AG09309 (cell line): ENCODE data around the gene TNNC1.

ENCODE experiments used
- DNase-seq: peaks from one replicate; pipeline ENCODE4 v3.0.0-alpha.2; 2010; ENCODE audit warnings: low read depth
- H3K4me3 ChIP-seq: 2 replicates; pipeline ENCODE4 v1.5.1; 2011; ENCODE audit warnings: mild to moderate bottlenecking, low read depth, low read length, moderate library complexity; ENCODE audit not compliant: control insufficient read depth
- TF ChIP-seq, protein P1 (sequence below): IDR thresholded peaks from 2 replicates; pipeline ENCODE4 v1.5.1; 2011; ENCODE audit warnings: mild to moderate bottlenecking, low read depth, low read length, inconsistent platforms; ENCODE audit not compliant: insufficient read depth, control insufficient read depth; ENCODE audit errors: missing control alignments

The TNNC1 gene

DNA sequence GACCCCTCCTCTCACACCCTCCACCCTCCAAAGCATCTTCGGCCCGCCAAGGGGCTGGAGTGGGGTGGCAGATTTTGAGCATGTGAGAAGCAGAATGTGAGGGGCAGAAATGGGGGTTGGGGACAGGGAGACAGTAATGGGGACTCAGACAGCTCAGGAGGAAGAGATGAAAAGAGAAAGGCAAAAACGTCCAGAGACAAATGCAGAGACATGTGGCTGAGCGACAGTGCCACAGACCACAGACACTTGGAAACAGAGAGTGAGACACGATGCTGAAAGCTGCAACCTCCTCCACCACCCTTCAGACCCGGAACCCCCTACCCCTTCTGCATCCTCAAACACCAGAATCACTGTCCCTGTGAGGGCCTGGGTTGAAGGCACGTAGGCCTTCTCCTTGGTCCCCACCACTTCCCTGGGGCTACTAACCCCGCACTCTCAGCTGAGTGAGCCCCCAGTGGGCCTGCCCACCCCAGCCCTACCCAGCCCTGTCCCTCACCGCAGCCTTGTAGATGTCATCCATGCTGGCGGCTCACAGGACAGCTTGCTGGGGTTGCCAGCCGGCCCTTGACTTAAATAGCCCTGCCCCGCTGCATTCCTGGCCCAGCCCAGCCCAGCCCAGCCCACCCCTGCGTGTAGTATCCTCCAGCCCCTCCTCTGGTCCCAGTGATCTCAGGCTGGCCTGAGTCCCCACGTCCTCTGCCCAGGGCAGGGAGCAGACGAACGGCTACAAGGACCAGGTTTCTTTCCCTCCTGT is at the start of gene TNNC1:
Gene TNNC1 (minus strand): TSS at position 546 of the 754 bp plus-strand sequence. CDS start 26 bp downstream, at position 520.
- DNase-seq: no peak
- peak within 1 kb of the TSS; percentile 95; the same call in 1 of the 2 replicates for H3K4me3 ChIP-seq

DNA sequence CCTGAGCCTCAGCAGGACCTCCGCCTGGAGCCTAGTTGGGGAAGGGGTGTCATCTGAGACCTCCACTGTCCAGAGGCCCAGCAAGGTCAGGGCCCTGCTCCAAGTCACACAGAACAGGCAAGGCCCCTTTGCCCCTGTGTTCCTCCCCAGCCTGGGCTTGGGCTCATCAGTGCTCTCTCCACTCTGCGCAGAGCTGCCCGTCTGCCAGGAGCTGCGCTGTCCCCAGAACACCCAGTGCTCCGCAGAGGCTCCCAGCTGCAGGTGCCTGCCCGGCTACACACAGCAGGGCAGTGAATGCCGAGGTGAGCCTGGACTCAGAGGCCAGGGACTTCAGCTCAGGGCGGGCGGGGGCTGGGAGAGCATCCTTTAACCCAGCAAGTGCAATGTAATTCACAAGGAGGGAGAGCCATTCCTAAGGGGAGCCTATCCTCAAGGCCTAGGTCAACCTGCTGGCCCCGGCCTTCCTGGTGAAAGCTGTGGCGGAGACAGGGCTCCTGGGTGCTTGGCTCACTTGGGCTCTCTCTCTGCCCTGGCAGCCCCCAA is 49.0 kb upstream of the TNNC1 start:
- no peak overlapping the region for H3K4me3 ChIP-seq
- no peak for DNase-seq
- TF ChIP-seq, protein P1, sequence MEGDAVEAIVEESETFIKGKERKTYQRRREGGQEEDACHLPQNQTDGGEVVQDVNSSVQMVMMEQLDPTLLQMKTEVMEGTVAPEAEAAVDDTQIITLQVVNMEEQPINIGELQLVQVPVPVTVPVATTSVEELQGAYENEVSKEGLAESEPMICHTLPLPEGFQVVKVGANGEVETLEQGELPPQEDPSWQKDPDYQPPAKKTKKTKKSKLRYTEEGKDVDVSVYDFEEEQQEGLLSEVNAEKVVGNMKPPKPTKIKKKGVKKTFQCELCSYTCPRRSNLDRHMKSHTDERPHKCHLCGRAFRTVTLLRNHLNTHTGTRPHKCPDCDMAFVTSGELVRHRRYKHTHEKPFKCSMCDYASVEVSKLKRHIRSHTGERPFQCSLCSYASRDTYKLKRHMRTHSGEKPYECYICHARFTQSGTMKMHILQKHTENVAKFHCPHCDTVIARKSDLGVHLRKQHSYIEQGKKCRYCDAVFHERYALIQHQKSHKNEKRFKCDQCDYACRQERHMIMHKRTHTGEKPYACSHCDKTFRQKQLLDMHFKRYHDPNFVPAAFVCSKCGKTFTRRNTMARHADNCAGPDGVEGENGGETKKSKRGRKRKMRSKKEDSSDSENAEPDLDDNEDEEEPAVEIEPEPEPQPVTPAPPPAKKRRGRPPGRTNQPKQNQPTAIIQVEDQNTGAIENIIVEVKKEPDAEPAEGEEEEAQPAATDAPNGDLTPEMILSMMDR: no peak

More for the DNA sequence above, at the start of gene TNNC1:
- TF ChIP-seq, protein P1: no peak

DNA sequence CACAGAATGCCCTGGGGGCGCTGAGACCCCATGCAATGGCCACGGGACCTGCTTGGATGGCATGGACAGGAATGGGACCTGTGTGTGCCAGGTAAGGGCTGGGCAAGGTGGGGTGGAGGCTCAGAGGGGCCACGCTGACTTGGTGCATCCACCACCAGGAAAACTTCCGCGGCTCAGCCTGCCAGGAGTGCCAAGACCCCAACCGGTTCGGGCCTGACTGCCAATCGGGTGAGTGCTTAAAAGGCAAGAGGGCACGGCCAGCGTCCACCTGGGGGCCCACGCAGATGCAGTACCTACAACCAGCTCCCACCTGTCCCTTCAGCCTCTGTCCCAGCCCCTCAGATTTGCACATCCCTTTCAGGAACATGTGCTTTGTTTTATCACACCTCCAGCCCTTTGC is 48.2 kb upstream of the TNNC1 start:
- no peak overlapping the region for H3K4me3 ChIP-seq
- TF ChIP-seq, protein P1: no peak
- DNase-seq: no peak

DNA sequence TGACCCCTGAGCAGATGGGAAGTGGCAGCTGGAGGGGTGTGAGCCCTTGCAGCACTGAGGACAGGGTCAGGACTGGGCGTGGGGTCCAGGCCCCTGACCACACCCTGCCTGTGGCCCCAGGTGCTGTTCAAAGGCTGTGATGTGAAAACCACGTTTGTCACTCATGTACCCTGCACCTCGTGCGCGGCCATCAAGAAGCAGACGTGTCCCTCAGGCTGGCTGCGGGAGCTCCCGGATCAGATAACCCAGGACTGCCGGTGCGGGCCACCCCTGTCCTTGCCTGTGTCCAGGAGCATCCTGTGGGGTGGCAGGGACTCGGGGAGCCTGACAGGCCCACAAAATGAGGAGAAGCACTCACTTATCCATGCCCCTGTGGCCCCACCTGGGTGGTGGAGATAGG is 47.2 kb upstream of the TNNC1 start:
- no peak overlapping the region for H3K4me3 ChIP-seq
- TF ChIP-seq, protein P1: no peak
- no peak for DNase-seq

DNA sequence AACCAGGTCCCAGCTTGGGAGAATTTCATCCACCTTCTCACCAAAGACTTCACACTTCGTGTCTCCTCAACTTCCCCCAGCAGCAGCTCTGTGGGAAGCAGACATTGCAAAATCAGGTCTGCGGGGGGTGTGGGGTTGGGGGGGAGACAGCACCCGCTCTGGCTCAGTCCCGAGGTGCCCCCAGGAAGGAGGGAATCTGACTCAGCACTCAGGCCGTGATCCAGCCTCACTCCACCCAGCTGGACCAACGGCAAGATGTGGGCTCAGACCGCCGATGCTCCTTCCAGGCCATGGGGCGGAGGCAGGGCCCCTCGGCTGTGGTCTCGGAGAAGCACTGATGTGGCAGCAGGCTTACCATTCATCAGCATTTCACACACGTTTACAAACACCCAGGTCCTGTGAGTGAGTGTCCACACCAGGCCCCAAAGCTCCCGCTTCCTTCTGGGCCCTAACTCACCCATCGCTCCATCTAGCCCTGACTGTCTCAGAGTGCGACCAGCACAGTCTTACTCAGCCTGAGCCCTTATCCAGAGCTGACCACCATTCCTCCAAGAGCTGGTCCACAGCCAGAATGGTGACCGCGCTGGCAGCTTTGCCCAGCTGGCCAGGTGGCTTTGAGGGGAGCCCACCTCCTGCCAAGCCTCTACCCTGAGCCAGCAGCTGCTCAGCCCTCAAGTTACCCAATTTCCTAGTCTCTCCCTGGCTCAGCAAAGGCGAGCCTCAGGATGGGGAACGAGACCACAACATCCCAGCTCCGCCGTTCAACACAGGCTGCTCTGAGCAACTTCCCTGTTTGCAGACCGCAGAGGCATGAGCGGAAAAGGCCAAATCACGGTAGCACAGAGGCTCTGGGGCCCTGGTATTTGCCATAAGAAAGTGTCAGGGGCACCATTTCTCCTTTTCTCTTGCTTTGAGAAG is 44.6 kb upstream of the TNNC1 start:
- TF ChIP-seq, protein P1: no peak
- no peak overlapping the region for H3K4me3 ChIP-seq
- DNase-seq: peak; percentile 82

DNA sequence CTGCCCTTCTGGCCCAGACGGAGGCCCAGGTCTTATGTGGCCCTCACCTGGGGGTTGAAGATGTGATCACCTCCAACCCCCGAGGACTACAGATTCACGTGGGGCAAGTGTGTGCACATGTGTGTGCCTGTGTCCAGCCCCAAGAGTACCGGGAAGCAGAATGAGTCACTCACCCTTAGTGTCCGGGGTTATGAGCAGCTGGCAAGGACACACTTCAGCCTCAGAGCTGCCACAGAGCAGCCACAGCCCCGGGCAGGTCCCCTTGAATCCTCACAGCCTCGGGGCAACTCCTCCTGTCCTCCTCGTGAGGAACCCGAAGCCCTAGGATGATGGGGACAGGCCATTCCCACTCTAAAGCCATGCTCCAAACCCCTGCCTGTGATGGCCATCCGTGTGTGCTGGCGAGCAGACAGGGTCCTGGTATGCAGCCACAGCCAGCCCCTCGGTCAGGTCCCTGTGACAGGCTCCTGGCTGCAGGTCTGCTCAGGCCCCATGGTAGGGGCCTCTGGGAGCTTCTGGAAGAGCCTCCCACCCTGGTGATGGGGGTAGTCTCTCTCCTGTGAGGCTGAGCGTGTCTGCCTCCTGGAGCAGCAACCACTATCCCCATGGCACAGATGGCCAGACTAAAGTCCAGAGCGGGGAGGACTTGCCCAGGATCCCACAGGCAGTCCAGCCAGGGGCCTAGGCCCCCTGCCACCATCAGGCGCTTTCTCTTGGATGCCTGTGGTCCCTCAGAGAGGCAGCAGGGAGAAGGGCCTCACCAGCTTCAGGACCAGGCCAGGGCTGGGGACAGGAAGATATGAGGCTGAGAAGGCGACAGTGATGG is 42.1 kb upstream of the TNNC1 start:
- DNase-seq: no peak
- no peak overlapping the region for H3K4me3 ChIP-seq
- TF ChIP-seq, protein P1: no peak
